Body of pancreas (tissue), 4 donors: ENCODE results near the gene UBE2E1.

ENCODE experiments used
- POLR2A ChIP-seq, 3 donors: fragments of 450-650 bp; IDR thresholded peaks; one replicate each; pipeline ENCODE4 v1.6.1; 2016; ENCODE audit warnings: antibody characterized with exemption in 3 of 3, mild to moderate bottlenecking in 2 of 3
- TF ChIP-seq, protein P1 (sequence below), 7 experiments: fragments of 450-650 bp in 4 of 7; fragments of 200-600 bp in 3 of 7; sonication (generic) in 3 of 7; IDR thresholded peaks; one replicate each; pipeline ENCODE4 v1.5.1; 2016 to 2019; ENCODE audit warnings: antibody characterized with exemption in 7 of 7

DNA sequence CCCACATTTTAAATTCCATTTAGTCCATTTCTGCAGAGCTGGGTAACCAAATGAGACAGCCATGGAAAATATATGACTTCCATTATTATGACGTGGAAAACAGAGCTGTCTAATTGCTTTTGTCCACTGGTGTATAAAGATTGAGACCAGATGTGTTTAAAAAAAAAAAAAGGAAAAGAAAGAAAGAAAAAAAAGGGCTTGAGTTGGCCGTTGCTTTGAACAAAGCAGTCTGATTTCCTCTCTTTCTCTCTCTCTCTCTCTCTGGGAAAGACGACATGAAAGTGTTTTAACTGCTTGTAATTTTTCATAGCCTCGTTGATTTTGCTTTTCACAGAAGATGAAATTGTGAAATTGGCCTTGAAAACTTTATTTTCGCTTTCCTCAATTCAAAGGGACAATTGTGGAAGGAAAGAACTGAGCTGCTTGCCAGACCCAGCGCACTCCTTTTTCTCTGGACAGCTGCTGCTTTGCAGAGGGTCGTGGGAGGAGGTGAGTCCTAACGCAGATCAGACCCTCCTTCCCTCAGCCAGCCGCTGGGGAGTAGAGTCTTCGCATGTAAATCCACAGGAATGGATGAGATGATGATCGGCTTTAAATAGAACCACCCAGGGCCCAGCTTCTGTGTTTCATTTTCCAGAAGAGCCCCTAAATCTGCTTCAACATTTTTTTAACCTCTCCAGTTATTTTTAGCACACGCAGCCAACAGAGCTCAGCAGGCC is 42.8 kb upstream of the UBE2E1 start:
- no peak for TF ChIP-seq POLR2A (IDR thresholded peaks at IDR 0.05)
- TF ChIP-seq, protein P1, sequence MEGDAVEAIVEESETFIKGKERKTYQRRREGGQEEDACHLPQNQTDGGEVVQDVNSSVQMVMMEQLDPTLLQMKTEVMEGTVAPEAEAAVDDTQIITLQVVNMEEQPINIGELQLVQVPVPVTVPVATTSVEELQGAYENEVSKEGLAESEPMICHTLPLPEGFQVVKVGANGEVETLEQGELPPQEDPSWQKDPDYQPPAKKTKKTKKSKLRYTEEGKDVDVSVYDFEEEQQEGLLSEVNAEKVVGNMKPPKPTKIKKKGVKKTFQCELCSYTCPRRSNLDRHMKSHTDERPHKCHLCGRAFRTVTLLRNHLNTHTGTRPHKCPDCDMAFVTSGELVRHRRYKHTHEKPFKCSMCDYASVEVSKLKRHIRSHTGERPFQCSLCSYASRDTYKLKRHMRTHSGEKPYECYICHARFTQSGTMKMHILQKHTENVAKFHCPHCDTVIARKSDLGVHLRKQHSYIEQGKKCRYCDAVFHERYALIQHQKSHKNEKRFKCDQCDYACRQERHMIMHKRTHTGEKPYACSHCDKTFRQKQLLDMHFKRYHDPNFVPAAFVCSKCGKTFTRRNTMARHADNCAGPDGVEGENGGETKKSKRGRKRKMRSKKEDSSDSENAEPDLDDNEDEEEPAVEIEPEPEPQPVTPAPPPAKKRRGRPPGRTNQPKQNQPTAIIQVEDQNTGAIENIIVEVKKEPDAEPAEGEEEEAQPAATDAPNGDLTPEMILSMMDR (IDR thresholded peaks at IDR 0.05): no peak
